ENCODE measurements around the gene CAMTA1. TPM values are rescaled to one million over a fixed set of nuclear protein-coding genes. Genes with fewer than 3 reads are reported as not detected.

Gene CAMTA1
- total RNA-seq, 4 donors from 2014 or later, result 45.3 to 68.9 (median 62.0) TPM

- TF ChIP-seq, protein P1, sequence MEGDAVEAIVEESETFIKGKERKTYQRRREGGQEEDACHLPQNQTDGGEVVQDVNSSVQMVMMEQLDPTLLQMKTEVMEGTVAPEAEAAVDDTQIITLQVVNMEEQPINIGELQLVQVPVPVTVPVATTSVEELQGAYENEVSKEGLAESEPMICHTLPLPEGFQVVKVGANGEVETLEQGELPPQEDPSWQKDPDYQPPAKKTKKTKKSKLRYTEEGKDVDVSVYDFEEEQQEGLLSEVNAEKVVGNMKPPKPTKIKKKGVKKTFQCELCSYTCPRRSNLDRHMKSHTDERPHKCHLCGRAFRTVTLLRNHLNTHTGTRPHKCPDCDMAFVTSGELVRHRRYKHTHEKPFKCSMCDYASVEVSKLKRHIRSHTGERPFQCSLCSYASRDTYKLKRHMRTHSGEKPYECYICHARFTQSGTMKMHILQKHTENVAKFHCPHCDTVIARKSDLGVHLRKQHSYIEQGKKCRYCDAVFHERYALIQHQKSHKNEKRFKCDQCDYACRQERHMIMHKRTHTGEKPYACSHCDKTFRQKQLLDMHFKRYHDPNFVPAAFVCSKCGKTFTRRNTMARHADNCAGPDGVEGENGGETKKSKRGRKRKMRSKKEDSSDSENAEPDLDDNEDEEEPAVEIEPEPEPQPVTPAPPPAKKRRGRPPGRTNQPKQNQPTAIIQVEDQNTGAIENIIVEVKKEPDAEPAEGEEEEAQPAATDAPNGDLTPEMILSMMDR (IDR thresholded peaks at IDR 0.05), result no peak
- ATAC-seq (ENCODE audit: low FRiP score) (no peak), DNase-seq (ENCODE audit: low spot score) (no peak)
Measured at GRCh38 chr1:7517611-7518330, 732.5 kb downstream of the CAMTA1 start.

DNA sequence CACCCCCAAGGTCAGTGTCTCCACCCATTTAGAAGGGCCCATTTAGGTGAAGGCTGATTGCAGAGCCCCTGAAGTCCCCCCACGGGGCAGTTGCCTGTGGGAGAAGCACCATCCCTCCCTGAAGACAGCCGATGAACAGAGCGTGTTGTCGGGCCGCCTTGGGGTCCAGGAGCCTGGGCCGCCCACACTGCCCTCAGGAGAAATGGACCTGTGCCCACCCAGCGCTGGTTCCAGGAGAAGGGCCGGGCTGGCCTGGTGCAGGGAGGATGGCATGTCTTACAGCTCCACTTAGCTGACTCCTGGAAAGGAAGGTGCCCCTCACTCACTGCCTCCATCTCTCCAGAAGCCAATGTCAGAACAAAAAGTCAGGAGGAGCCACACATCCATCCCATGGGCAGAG lies 733.2 kb downstream of the CAMTA1 start:
- TF ChIP-seq, protein P1 (IDR thresholded peaks at IDR 0.05), result no peak
- DNase-seq (ENCODE audit: low spot score), result no peak
- ATAC-seq (ENCODE audit: low FRiP score), result no peak

GRCh38 chr1:7519181-7519860 lies 734.1 kb downstream of the CAMTA1 start:
- ATAC-seq (ENCODE audit: low FRiP score), result peak; percentile 28
- DNase-seq (ENCODE audit: low spot score), result no peak
- TF ChIP-seq, protein P1 (IDR thresholded peaks at IDR 0.05), result no peak

DNA sequence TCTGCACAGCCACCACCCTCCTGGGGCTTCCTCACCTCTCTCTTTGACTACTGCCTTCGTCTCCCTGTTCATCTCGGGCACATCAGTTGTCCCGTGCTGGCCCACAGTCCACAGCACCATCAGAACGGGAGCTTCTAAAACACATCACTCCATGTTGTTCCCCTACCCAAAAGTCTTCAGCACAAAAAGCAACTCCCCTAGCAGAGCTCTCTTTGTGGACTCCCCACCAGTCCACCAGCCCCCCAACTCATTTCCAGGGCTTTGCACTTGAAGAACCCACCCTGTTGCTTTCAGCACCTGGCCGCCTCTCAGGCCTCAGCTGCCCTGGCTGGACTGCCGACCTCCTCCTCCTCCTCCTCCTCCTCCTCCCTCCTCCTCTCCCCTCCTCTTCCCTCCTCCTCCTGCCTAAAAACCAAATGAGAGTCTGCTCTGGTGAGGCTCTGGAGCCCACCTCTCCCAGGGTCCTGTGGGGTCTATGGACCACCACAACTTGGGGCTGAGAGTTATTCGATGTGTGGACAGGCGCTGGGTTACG lies 734.7 kb downstream of the CAMTA1 start:
- TF ChIP-seq, protein P1 (IDR thresholded peaks at IDR 0.05), result no peak
- DNase-seq (ENCODE audit: low spot score) (no peak), ATAC-seq (ENCODE audit: low FRiP score) (no peak)

- no peak for ATAC-seq (ENCODE audit: low FRiP score)
- no peak for DNase-seq (ENCODE audit: low spot score)
Measured at GRCh38 chr1:7520496-7520895, 735.2 kb downstream of the CAMTA1 start.

DNA sequence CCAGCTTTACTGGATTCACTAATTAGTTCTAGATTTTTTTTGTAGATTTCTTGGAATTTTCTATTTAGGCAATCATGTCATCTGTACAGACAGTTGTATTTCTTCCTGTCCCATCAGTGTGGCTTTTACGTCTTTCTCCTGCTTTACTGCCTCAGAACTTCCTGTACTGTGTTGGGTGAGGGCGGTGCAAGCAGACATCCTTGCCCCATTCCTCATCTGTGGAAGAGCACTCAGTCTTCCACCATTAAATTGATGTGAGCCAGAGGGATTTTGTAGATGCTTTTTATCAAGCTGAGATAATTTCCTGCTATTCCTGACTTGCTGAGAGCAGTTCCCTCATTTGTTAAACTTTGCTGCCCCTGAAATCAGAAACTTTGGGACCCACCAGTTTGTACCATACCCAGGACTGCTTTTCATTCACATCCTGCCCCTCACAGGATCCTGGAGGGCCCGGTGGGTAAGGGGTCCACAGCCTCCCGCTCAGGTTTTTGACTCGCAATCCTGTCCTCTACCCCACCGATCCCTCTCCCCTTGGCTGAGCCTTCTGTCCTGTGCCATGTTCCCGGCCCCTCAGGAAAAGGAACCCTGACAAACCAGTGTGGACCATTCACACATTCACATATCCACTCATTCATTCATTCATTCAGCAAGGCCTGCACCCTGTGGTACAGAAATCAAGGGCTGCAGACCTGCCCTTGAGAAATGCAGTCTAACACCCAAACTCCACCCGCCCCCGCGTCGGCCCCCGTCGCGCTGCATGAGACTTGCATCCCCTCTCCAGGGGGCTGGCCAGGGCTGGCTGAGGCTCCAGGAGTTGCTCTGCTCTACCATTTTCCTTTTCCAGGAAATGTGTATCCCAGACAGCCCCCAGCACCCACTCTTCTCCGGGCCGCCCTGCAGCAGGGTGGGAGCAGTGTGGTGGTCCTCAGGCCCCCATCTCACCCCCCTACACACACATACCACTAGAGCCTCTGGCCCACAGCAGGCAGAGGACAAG lies 739.4 kb downstream of the CAMTA1 start:
- DNase-seq (ENCODE audit: low spot score), result no peak
- TF ChIP-seq, protein P1 (IDR thresholded peaks at IDR 0.05), result no peak
- no peak for ATAC-seq (ENCODE audit: low FRiP score)

More at GRCh38 chr1:7520496-7520895, 735.2 kb downstream of the CAMTA1 start:
- TF ChIP-seq, protein P1 (IDR thresholded peaks at IDR 0.05), result no peak

All from omental fat pad (tissue), 4 donors.